IMR-90 (cell line): Measurements from ENCODE around the gene EPN1. TPM values are rescaled to one million over a fixed set of nuclear protein-coding genes. Genes with fewer than 3 reads are reported as not detected.

ENCODE experiments used
- ATAC-seq: fragments of 200-7000 bp; cut with Tn5 transposase; 2 replicates; pipeline ENCODE4 v1.9.1; 2020; ENCODE audit warnings: low read depth, mild to moderate bottlenecking, moderate library complexity
- BruUV-seq: library from RNA; stranded (reverse); fragments of 400-500 nt; replicated peaks from 2 replicates; lab custom pipeline; 2021; lab: Mats Ljungman, UMichigan
- CTCF ChIA-PET: fragments of 300-600 bp; formaldehyde crosslinking; extraction: SDS; loops from one replicate; lab custom pipeline; 2021; ENCODE audit warnings: antibody characterized with exemption; lab: Yijun Ruan, JAX
- POLR2A ChIA-PET: fragments of 300-600 bp; sonication (Branson Sonifier 250); formaldehyde crosslinking; loops from one replicate; lab custom pipeline; 2022; ENCODE audit warnings: antibody characterized with exemption; ENCODE audit not compliant: unreplicated experiment; lab: Charles Lee
- DNase-seq: peaks from one replicate; pipeline ENCODE4 v3.0.0; 2013
- H2AFZ ChIP-seq: replicated peaks from 2 replicates; pipeline ENCODE3; 2013; ENCODE audit warnings: low read length, mild to moderate bottlenecking; ENCODE audit not compliant: poor library complexity
- H2AK5ac ChIP-seq: 2 replicates; pipeline ENCODE4 v1.6.1; 2013; ENCODE audit warnings: low read depth, low read length, inconsistent platforms
- H2AK9ac ChIP-seq: replicated peaks from 2 replicates; pipeline ENCODE3; 2013; ENCODE audit warnings: mild to moderate bottlenecking, low read depth, low read length, moderate library complexity; ENCODE audit not compliant: poor library complexity
- H2BK120ac ChIP-seq: 2 replicates; pipeline ENCODE4 v1.6.1; 2013; ENCODE audit warnings: low read depth, low read length, inconsistent platforms
- H2BK15ac ChIP-seq: 3 replicates; pipeline ENCODE4 v1.6.1; 2013; ENCODE audit warnings: low read depth, low read length, inconsistent platforms
- H2BK20ac ChIP-seq: 2 replicates; pipeline ENCODE4 v1.6.1; 2013; ENCODE audit warnings: low read depth, mild to moderate bottlenecking, inconsistent platforms, low read length, moderate library complexity
- H2BK5ac ChIP-seq: 2 replicates; pipeline ENCODE4 v1.6.1; 2013; ENCODE audit warnings: mild to moderate bottlenecking, low read depth, low read length, inconsistent platforms; ENCODE audit not compliant: poor library complexity, severe bottlenecking
- H3K14ac ChIP-seq: replicated peaks from 2 replicates; pipeline ENCODE4 v1.6.1; 2013; ENCODE audit warnings: low read depth, low read length, inconsistent platforms
- H3K18ac ChIP-seq: 2 replicates; pipeline ENCODE4 v1.6.1; 2013; ENCODE audit warnings: low read depth, low read length, control low read depth
- H3K23ac ChIP-seq: 2 replicates; pipeline ENCODE4 v1.6.1; 2013; ENCODE audit warnings: low read depth, low read length, inconsistent platforms
- H3K27ac ChIP-seq: 2 replicates; pipeline ENCODE4 v1.5.1; 2013; ENCODE audit warnings: mild to moderate bottlenecking, control low read depth, low read length; ENCODE audit not compliant: insufficient read depth
- H3K27me3 ChIP-seq: 2 replicates; pipeline ENCODE4 v1.6.1; 2013; ENCODE audit warnings: low read length; ENCODE audit not compliant: control insufficient read depth, insufficient read depth
- H3K36me3 ChIP-seq: 2 replicates; pipeline ENCODE4 v1.6.1; 2013; ENCODE audit warnings: low read length, mixed read lengths; ENCODE audit not compliant: control insufficient read depth, insufficient read depth
- H3K4ac ChIP-seq: 2 replicates; pipeline ENCODE4 v1.6.1; 2013; ENCODE audit warnings: low read depth, low read length, inconsistent platforms
- H3K4me1 ChIP-seq: 2 replicates; pipeline ENCODE4 v1.6.1; 2013; ENCODE audit warnings: low read length, mixed read lengths; ENCODE audit not compliant: control insufficient read depth, insufficient read depth
- H3K4me2 ChIP-seq: 2 replicates; pipeline ENCODE4 v1.6.1; 2013; ENCODE audit warnings: low read depth, mild to moderate bottlenecking, control low read depth, low read length, moderate library complexity
- H3K4me3 ChIP-seq: 2 replicates; pipeline ENCODE4 v1.5.1; 2013; ENCODE audit warnings: low read depth, mild to moderate bottlenecking, control low read depth, low read length, moderate library complexity; ENCODE audit not compliant: insufficient read depth
- H3K56ac ChIP-seq: 2 replicates; pipeline ENCODE4 v1.6.1; 2013; ENCODE audit warnings: low read length, inconsistent platforms; ENCODE audit not compliant: insufficient read depth; ENCODE audit errors: extremely low read depth
- H3K79me1 ChIP-seq, 2 experiments: 2 replicates each; pipeline ENCODE4 v1.6.1; 2013; ENCODE audit warnings: low read length in 2 of 2, inconsistent platforms in 1 of 2, low read depth in 1 of 2
- H3K9ac ChIP-seq: 2 replicates; pipeline ENCODE4 v1.6.1; 2013; ENCODE audit warnings: low read depth, low read length, control low read depth
- H3K9me1 ChIP-seq: 2 replicates; pipeline ENCODE4 v1.6.1; 2013; ENCODE audit warnings: low read length, inconsistent platforms; ENCODE audit not compliant: insufficient read depth
- H3K9me3 ChIP-seq: 2 replicates; pipeline ENCODE4 v1.6.1; 2013; ENCODE audit warnings: low read length; ENCODE audit not compliant: control insufficient read depth, insufficient read depth
- H4K20me1 ChIP-seq: 2 replicates; pipeline ENCODE4 v1.6.1; 2013; ENCODE audit warnings: low read length, inconsistent platforms; ENCODE audit not compliant: insufficient read depth
- H4K5ac ChIP-seq: 2 replicates; pipeline ENCODE4 v1.6.1; 2013; ENCODE audit warnings: mild to moderate bottlenecking, low read depth, low read length, control low read depth
- H4K8ac ChIP-seq, 2 experiments: 2 replicates each; pipeline ENCODE4 v1.6.1; 2013; ENCODE audit warnings: low read depth in 2 of 2, low read length in 2 of 2, control low read depth in 1 of 2, inconsistent platforms in 1 of 2
- H4K91ac ChIP-seq: 2 replicates; pipeline ENCODE4 v1.6.1; 2013; ENCODE audit warnings: low read depth, low read length, inconsistent platforms; ENCODE audit not compliant: insufficient read depth
- BHLHE40 ChIP-seq: fragments of 150-350 bp; IDR thresholded peaks from 2 replicates; pipeline ENCODE4 v1.6.1; 2016; ENCODE audit warnings: mild to moderate bottlenecking, low read depth, low read length
- CHD1 ChIP-seq: IDR thresholded peaks from 2 replicates; pipeline ENCODE4 v1.6.1; 2012; ENCODE audit warnings: low read depth, low read length, improper control_type of control experiment
- CTCF ChIP-seq: conservative IDR thresholded peaks from 2 replicates; pipeline ENCODE4 v1.5.1; 2012; ENCODE audit warnings: mild to moderate bottlenecking, low read depth, low read length, improper control_type of control experiment
- WGBS, 2 experiments: methylation state at CpG; one replicate each; pipeline versions ENCODE4 v1.1.5 to v1.1.7; 2013; ENCODE audit warnings: missing lambda C conversion rate in 2 of 2; ENCODE audit not compliant: insufficient read length in 1 of 2; ENCODE audit errors: extremely low coverage in 2 of 2; 5-methylcytosine and 5-hydroxymethylcytosine counted together
- dilution Hi-C: fragments of 300-500 bp; cut with HindIII; formaldehyde crosslinking; loops from one replicate; pipeline ENCODE4 v1.14.3; 2018; ENCODE audit warnings: low sequenced_read_pairs; ENCODE audit not compliant: unreplicated experiment
- in situ Hi-C: fragments of 300-500 bp; cut with MboI; formaldehyde crosslinking; loops from 3 replicates; pipeline ENCODE4 v1.14.3; 2019; ENCODE audit warnings: low sequenced_read_pairs, inconsistent platforms, mixed read lengths
- intact Hi-C: fragments of 100-400 bp; cut with micrococcal nuclease; formaldehyde crosslinking; loops from 2 replicates; pipeline ENCODE4 v1.10.0; 2022
- polyA plus RNA-seq, 3 experiments: library from polyadenylated mRNA; depleted of rRNA; stranded (reverse); fragments of >200 nt; gene quantifications; 2 replicates each; pipeline ENCODE4 v1.2.3, GENCODE V29; 2012; ENCODE audit warnings: low replicate concordance in 1 of 3
- total RNA-seq: library from RNA; depleted of rRNA; stranded (reverse); fragments of >200 nt; gene quantifications from 2 replicates; pipeline ENCODE4 v1.2.3, GENCODE V29; 2012
- TF ChIP-seq, protein P1 (sequence below): fragments of 150-350 bp; IDR thresholded peaks from 2 replicates; pipeline ENCODE4 v1.6.1; 2017; ENCODE audit warnings: mild to moderate bottlenecking, antibody characterized with exemption, low read length, low read depth

EPN1 gene
- total and polyA plus RNA-seq, 2 of the 4 experiments (the other 2 are of a cell fraction): 19.0 to 122 TPM

DNA sequence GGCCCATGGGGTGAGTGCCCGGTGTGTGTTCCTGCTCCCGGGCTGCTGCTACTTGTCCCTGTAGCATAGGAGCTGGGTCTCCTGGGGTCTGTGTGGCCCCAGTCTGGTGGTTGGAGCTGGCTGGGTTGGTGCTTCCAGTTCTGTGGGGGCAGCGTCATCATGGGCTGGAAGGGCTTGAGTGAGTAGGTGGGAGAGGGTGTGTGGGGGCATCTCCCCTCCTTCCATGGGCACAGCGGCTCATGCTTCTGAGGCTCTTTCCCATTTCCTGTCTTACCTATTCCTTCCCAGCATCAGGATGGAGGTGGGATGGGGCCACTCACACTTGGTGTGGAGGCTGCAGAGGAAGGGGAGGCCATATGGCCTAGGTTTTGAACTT, 8.0 kb upstream of the EPN1 start:
- Histone ChIP-seq H2BK5ac (no peak overlapping the region), H2BK120ac (no peak overlapping the region), H4K91ac (no peak overlapping the region), H4K20me1 (peaks cover 89% of the 10 kb centered on the region), H3K4me3 (no peak overlapping the region), H2BK15ac (no peak overlapping the region), H2AK9ac (no peak overlapping the region), H3K9me1 (no peaks in the 10 kb centered on the region), H3K36me3 (peaks cover 77% of the 10 kb centered on the region), H3K27ac (no peak overlapping the region), H3K9ac (no peak overlapping the region), H3K4ac (no peak overlapping the region), H3K4me2 (no peak overlapping the region), H3K18ac (no peak overlapping the region), H2AK5ac (no peak overlapping the region), H3K9me3 (no peaks in the 10 kb centered on the region), H3K27me3 (no peaks in the 10 kb centered on the region), H3K79me1 (peaks cover 31 to 68% of the 10 kb centered on the region in 2 experiments), H2AFZ (no peak overlapping the region), H3K23ac (no peak overlapping the region), H4K5ac (no peak overlapping the region), H3K14ac (no peak overlapping the region), H3K4me1 (no peaks in the 10 kb centered on the region), H4K8ac (no peak overlapping the region), H2BK20ac (no peak overlapping the region), H3K56ac (no peak overlapping the region)
- dilution Hi-C loops (no loop called here), intact Hi-C loops (no loop called here), in situ Hi-C loops (loop anchor here (25.0 kb wide), 2 partner anchors 1205 to 1530 kb away; partner anchors contain the start of genes CDC42EP5, CNOT3 and LENG9)
- ChIA-PET POLR2A (interaction anchor here (0.6 kb wide), 1 partner anchor 69 kb away, joined by 3 read pairs; no protein-coding TSS in a partner anchor), CTCF (no interaction called here)
- DNase-seq (no peak), ATAC-seq (no peak)
- BruUV-seq: no TSS peak
- WGBS, 2 experiments: no CpG with 5 or more reads among the region's 4 CpGs
- TF ChIP-seq CHD1: no peak
- TF ChIP-seq, protein P1, sequence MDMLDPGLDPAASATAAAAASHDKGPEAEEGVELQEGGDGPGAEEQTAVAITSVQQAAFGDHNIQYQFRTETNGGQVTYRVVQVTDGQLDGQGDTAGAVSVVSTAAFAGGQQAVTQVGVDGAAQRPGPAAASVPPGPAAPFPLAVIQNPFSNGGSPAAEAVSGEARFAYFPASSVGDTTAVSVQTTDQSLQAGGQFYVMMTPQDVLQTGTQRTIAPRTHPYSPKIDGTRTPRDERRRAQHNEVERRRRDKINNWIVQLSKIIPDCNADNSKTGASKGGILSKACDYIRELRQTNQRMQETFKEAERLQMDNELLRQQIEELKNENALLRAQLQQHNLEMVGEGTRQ: no peak
- TF ChIP-seq CTCF: no peak
- TF ChIP-seq BHLHE40: no peak
